GM19351 (cell line): ENCODE results near the gene CDHR5.
A peak's percentile ranks its signal among the peaks of the same experiment; 100 is the strongest.
"Not testable (repeated sequence)": the region's sequence is repeated elsewhere in the genome, so short reads cannot be mapped to it uniquely, and the experiment has no call there.

ENCODE experiments used
- ATAC-seq: cut with Tn5 transposase; IDR thresholded peaks from one replicate; pipeline ENCODE4 v1.9.1; 2021; ENCODE audit warnings: mild to moderate bottlenecking, moderate library complexity; ENCODE audit not compliant: unreplicated experiment

The CDHR5 gene

GRCh38 chr11:592501-592900 lies 32.3 kb downstream of the CDHR5 start:
- no peak for ATAC-seq

- ATAC-seq, result no peak
These were observed 33.8 kb downstream of the CDHR5 start for GRCh38 chr11:590997-591396.

- ATAC-seq, result no peak
These were observed 35.0 kb downstream of the CDHR5 start for GRCh38 chr11:589798-590197.

- ATAC-seq, result no peak
These were observed 36.8 kb downstream of the CDHR5 start for GRCh38 chr11:587978-588380.

GRCh38 chr11:587546-587945 lies 37.2 kb downstream of the CDHR5 start:
- no peak for ATAC-seq

- ATAC-seq, result no peak
These were observed 38.1 kb downstream of the CDHR5 start for GRCh38 chr11:586376-587316.

GRCh38 chr11:584287-584686 lies 40.5 kb downstream of the CDHR5 start:
- no peak for ATAC-seq

GRCh38 chr11:581752-582151 lies 43.0 kb downstream of the CDHR5 start:
- ATAC-seq, result no peak

- no peak for ATAC-seq
These were observed 43.4 kb downstream of the CDHR5 start for GRCh38 chr11:581342-581741.

- ATAC-seq, result no peak
These were observed 44.7 kb downstream of the CDHR5 start for GRCh38 chr11:579830-580601.

GRCh38 chr11:578276-579035 lies 46.3 kb downstream of the CDHR5 start:
- ATAC-seq, result no peak

- no peak for ATAC-seq
These were observed 47.2 kb downstream of the CDHR5 start for GRCh38 chr11:577611-577894.

- ATAC-seq, result no peak
These were observed 47.7 kb downstream of the CDHR5 start for GRCh38 chr11:576811-577610.

- peak; percentile 86 for ATAC-seq
These were observed 48.6 kb downstream of the CDHR5 start, which contains the start of gene PHRF1 for GRCh38 chr11:575996-576768. PHRF1 (plus strand) TSS chr11:576470; CDS start chr11:581513, 5,043 bp downstream.

GRCh38 chr11:575313-575995 lies 49.3 kb downstream of the CDHR5 start:
- ATAC-seq, result peak; percentile 32

- ATAC-seq, result no peak
These were observed 50.0 kb downstream of the CDHR5 start for GRCh38 chr11:574632-575312.

GRCh38 chr11:574031-574570 lies 50.7 kb downstream of the CDHR5 start:
- not testable (repeated sequence) for ATAC-seq

GRCh38 chr11:573146-573759 lies 51.5 kb downstream of the CDHR5 start:
- ATAC-seq, result no peak
